ENCODE results near the gene GSTO1.
A peak's percentile ranks its signal among the peaks of the same experiment; 100 is the strongest.

- no peak for TF ChIP-seq GATA1 (IDR thresholded peaks at IDR 0.05; ENCODE audit: low read depth, low read length)
- peak; percentile 96 for TF ChIP-seq POLR2A (IDR thresholded peaks at IDR 0.05; ENCODE audit: low read length)
These were observed 14.3 kb downstream of the GSTO1 start, which contains the start of gene GSTO2 for GRCh38 chr10:104268713-104269645.
